Esophagus (tissue), 2 donors: ENCODE measurements around the gene HBZ. TPM values are rescaled to one million over a fixed set of nuclear protein-coding genes. Genes with fewer than 3 reads are reported as not detected.
"Not testable (repeated sequence)": the region's sequence is repeated elsewhere in the genome, so short reads cannot be mapped to it uniquely, and the experiment has no call there.

ENCODE experiments used
- H3K27ac ChIP-seq, 2 donors: one replicate each; pipeline ENCODE4 v1.5.1; 2013; ENCODE audit warnings: low read depth in 2 of 2, mild to moderate bottlenecking in 2 of 2, inconsistent platforms in 1 of 2, low read length in 1 of 2, moderate library complexity in 1 of 2
- H3K27me3 ChIP-seq, 2 donors: one replicate each; pipeline ENCODE4 v1.6.1; 2013; ENCODE audit warnings: low read length in 2 of 2, control low read depth in 1 of 2, mild to moderate bottlenecking in 1 of 2; ENCODE audit not compliant: insufficient read depth in 2 of 2, control insufficient read depth in 1 of 2
- H3K36me3 ChIP-seq, 2 donors: one replicate each; pipeline ENCODE4 v1.6.1; 2013; ENCODE audit warnings: low read length in 1 of 2; ENCODE audit not compliant: control insufficient read depth in 2 of 2, insufficient read depth in 2 of 2
- H3K4me1 ChIP-seq, 2 donors: one replicate each; pipeline ENCODE4 v1.6.1; 2013; ENCODE audit warnings: low read length in 1 of 2; ENCODE audit not compliant: control insufficient read depth in 2 of 2, insufficient read depth in 2 of 2
- H3K4me3 ChIP-seq, 2 donors: one replicate each; pipeline ENCODE4 v1.5.1; 2013; ENCODE audit warnings: low read length in 2 of 2, mild to moderate bottlenecking in 2 of 2, low read depth in 1 of 2, moderate library complexity in 1 of 2
- H3K9me3 ChIP-seq, 2 donors: one replicate each; pipeline ENCODE4 v1.6.1; 2013; ENCODE audit warnings: mild to moderate bottlenecking in 2 of 2, low read depth in 1 of 2, low read length in 1 of 2, moderate library complexity in 1 of 2; ENCODE audit not compliant: control insufficient read depth in 2 of 2, insufficient read depth in 1 of 2
- WGBS, 2 donors: extraction: QIAGEN DNeasy Blood & Tissue Kit; methylation state at CpG; one replicate each; pipeline ENCODE4 v1.1.7; 2013; 5-methylcytosine and 5-hydroxymethylcytosine counted together
- polyA plus RNA-seq, 2 donors: library from polyadenylated mRNA; stranded (reverse); fragments of 200-250 nt; gene quantifications; one replicate each; pipeline ENCODE4 v1.2.3, GENCODE V29; 2013
- donor health status: healthy with polysubstance abuse.
- donor health status: Bipolar disorder and iron deficiency.

Gene HBZ
- polyA plus RNA-seq, 2 donors: not detected

GRCh38 chr16:117379-118365 lies 34.8 kb upstream of the HBZ start:
- H3K4me3 ChIP-seq: no peak overlapping the region
- WGBS, 2 donors: 61 to 65% methylated on average over 19 of the region's 19 CpGs
- peaks cover 5 to 14% of the 10 kb centered on the region in 2 donors for H3K36me3 ChIP-seq

GRCh38 chr16:118857-119256 lies 33.6 kb upstream of the HBZ start:
- WGBS, 2 donors: 69 to 82% methylated on average over 2 of the region's 2 CpGs
- Histone ChIP-seq H3K4me3 (no peak overlapping the region), H3K27me3 (no peaks in the 10 kb centered on the region), H3K36me3 (peaks cover 3 to 13% of the 10 kb centered on the region in 2 donors), H3K27ac (no peak overlapping the region), H3K4me1 (peaks cover 4 to 8% of the 10 kb centered on the region in 2 donors), H3K9me3 (no peaks in the 10 kb centered on the region)

More at GRCh38 chr16:117379-118365, 34.8 kb upstream of the HBZ start:
- Histone ChIP-seq H3K27me3 (no peaks in the 10 kb centered on the region), H3K9me3 (peaks cover 0 to 1% of the 10 kb centered on the region in 2 donors), H3K27ac (no peak overlapping the region), H3K4me1 (peaks cover 4 to 11% of the 10 kb centered on the region in 2 donors)

- Histone ChIP-seq H3K27me3 (no peaks in the 10 kb centered on the region), H3K4me3 (no peak overlapping the region), H3K36me3 (peaks cover 0 to 11% of the 10 kb centered on the region in 2 donors), H3K4me1 (peaks cover 4 to 8% of the 10 kb centered on the region in 2 donors), H3K27ac (no peak overlapping the region), H3K9me3 (no peaks in the 10 kb centered on the region)
- 92 to 93% methylated on average over 5 of the region's 5 CpGs for WGBS, 2 donors
These were observed 33.1 kb upstream of the HBZ start for GRCh38 chr16:119295-119694.

GRCh38 chr16:119835-120491 lies 32.5 kb upstream of the HBZ start:
- peaks cover 0 to 11% of the 10 kb centered on the region in 2 donors for H3K36me3 ChIP-seq

GRCh38 chr16:120756-121155 lies 31.7 kb upstream of the HBZ start:
- H3K4me3 ChIP-seq: no peak overlapping the region
- H3K27ac ChIP-seq: no peak overlapping the region
- H3K9me3 ChIP-seq: no peaks in the 10 kb centered on the region
- WGBS, 2 donors: 89 to 92% methylated on average over 2 of the region's 2 CpGs
- H3K4me1 ChIP-seq: peaks cover 4 to 8% of the 10 kb centered on the region in 2 donors
- H3K27me3 ChIP-seq: no peaks in the 10 kb centered on the region
- peaks cover 0 to 11% of the 10 kb centered on the region in 2 donors for H3K36me3 ChIP-seq

More at GRCh38 chr16:119835-120491, 32.5 kb upstream of the HBZ start:
- Histone ChIP-seq H3K4me1 (peaks cover 4 to 8% of the 10 kb centered on the region in 2 donors), H3K9me3 (no peaks in the 10 kb centered on the region), H3K27me3 (no peaks in the 10 kb centered on the region), H3K4me3 (no peak overlapping the region), H3K27ac (no peak overlapping the region)
- 85 to 93% methylated on average over 3 of the region's 3 CpGs for WGBS, 2 donors

GRCh38 chr16:122361-122760 lies 30.1 kb upstream of the HBZ start:
- no peak overlapping the region for H3K27ac ChIP-seq
- H3K4me1 ChIP-seq: peaks cover 4 to 8% of the 10 kb centered on the region in 2 donors
- no peaks in the 10 kb centered on the region for H3K9me3 ChIP-seq
- 85 to 92% methylated on average over 1 of the region's 1 CpG for WGBS, 2 donors
- no peaks in the 10 kb centered on the region for H3K27me3 ChIP-seq
- H3K36me3 ChIP-seq: peaks cover 0 to 11% of the 10 kb centered on the region in 2 donors
- H3K4me3 ChIP-seq: no peak overlapping the region

GRCh38 chr16:123558-124350 lies 28.7 kb upstream of the HBZ start:
- H3K4me1 ChIP-seq, H3K9me3 ChIP-seq, H3K36me3 ChIP-seq, H3K27me3 ChIP-seq, H3K27ac ChIP-seq, H3K4me3 ChIP-seq: not testable (repeated sequence)
- 83 to 84% methylated on average over 17 to 19 of the region's 19 CpGs for WGBS, 2 donors

GRCh38 chr16:125011-125410 lies 27.4 kb upstream of the HBZ start:
- H3K27me3 ChIP-seq: no peaks in the 10 kb centered on the region
- 87 to 89% methylated on average over 3 of the region's 3 CpGs for WGBS, 2 donors
- no peaks in the 10 kb centered on the region for H3K4me1 ChIP-seq
- H3K27ac ChIP-seq: no peak overlapping the region
- no peaks in the 10 kb centered on the region for H3K9me3 ChIP-seq
- peaks cover 0 to 8% of the 10 kb centered on the region in 2 donors for H3K36me3 ChIP-seq
- H3K4me3 ChIP-seq: no peak overlapping the region

- WGBS, 2 donors: 84 to 96% methylated on average over 2 of the region's 2 CpGs
- Histone ChIP-seq H3K36me3 (peaks cover 0 to 6% of the 10 kb centered on the region in 2 donors), H3K9me3 (no peaks in the 10 kb centered on the region), H3K27ac (no peak overlapping the region), H3K4me1 (no peaks in the 10 kb centered on the region), H3K27me3 (no peaks in the 10 kb centered on the region), H3K4me3 (no peak overlapping the region)
These were observed 23.4 kb upstream of the HBZ start for GRCh38 chr16:129075-129474.
